ENCODE data around the gene FBXL13. TPM values are rescaled to one million over a fixed set of nuclear protein-coding genes. Genes with fewer than 3 reads are reported as not detected.
"Not testable (repeated sequence)": the region's sequence is repeated elsewhere in the genome, so short reads cannot be mapped to it uniquely, and the experiment has no call there.

Gene FBXL13
- total RNA-seq, 2 donors from 2014 or later, result 1.6 to 1.7 TPM

DNA sequence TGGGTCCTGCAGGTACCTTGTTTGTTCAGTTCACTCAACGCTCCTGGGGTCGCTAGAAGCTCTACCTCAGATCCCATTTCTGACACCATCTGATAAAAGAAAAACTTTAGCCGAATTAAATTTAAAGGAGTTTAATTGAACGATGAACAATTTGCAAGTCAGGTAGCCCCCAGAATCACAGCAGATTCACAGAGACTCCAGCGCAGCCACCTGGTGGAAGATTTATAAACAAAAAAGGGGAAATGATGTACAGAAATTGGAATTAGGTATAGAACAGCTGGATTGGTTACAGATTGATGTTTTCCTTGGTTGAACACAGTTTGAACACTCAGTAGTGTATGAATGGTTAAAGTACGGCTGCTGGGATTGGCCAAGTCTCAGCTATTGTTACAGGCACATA, 23.1 kb downstream of the FBXL13 start:
- Histone ChIP-seq H3K27me3 (no peaks in the 10 kb centered on the region), H3K36me3 (no peaks in the 10 kb centered on the region), H3K27ac (no peak overlapping the region), H3K4me3 (no peak overlapping the region), H3K4me1 (no peaks in the 10 kb centered on the region), H3K9me3 (no peaks in the 10 kb centered on the region)
- TF ChIP-seq CTCF (IDR thresholded peaks at IDR 0.05), result no peak
- no peak for DNase-seq (ENCODE audit: low spot score)

DNA sequence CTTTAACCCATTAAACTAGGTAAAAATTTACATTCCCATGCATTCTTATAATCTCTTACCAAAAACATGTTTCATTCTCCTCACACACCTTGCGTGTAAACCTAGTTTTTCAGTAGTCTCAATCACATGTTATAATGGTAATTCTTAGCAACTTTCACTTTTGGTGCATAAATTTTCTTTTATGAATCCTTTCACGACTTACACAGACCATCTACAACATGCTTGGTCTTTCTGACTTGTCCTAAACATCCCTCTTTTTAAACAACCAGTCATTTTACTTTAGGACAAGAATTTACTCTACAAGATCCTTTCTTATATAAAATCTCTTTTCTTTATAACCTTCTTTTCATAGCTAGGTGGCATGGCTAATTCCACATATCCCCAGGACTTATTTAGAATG, 25.8 kb downstream of the FBXL13 start:
- Histone ChIP-seq H3K36me3 (no peaks in the 10 kb centered on the region), H3K4me3 (no peak overlapping the region), H3K27me3 (no peaks in the 10 kb centered on the region), H3K27ac (no peak overlapping the region), H3K4me1 (no peaks in the 10 kb centered on the region), H3K9me3 (peaks cover 0 to 3% of the 10 kb centered on the region in 2 donors)
- TF ChIP-seq CTCF (IDR thresholded peaks at IDR 0.05), result no peak
- DNase-seq (ENCODE audit: low spot score), result no peak

- not testable (repeated sequence) for H3K4me3 ChIP-seq; H3K4me1 ChIP-seq; DNase-seq (ENCODE audit: low spot score); H3K27ac ChIP-seq; H3K27me3 ChIP-seq; H3K36me3 ChIP-seq
- H3K9me3 ChIP-seq, result peaks cover 0 to 10% of the 10 kb centered on the region in 2 donors
Observed at GRCh38 chr7:103041815-103042214, 32.8 kb downstream of the FBXL13 start.

DNA sequence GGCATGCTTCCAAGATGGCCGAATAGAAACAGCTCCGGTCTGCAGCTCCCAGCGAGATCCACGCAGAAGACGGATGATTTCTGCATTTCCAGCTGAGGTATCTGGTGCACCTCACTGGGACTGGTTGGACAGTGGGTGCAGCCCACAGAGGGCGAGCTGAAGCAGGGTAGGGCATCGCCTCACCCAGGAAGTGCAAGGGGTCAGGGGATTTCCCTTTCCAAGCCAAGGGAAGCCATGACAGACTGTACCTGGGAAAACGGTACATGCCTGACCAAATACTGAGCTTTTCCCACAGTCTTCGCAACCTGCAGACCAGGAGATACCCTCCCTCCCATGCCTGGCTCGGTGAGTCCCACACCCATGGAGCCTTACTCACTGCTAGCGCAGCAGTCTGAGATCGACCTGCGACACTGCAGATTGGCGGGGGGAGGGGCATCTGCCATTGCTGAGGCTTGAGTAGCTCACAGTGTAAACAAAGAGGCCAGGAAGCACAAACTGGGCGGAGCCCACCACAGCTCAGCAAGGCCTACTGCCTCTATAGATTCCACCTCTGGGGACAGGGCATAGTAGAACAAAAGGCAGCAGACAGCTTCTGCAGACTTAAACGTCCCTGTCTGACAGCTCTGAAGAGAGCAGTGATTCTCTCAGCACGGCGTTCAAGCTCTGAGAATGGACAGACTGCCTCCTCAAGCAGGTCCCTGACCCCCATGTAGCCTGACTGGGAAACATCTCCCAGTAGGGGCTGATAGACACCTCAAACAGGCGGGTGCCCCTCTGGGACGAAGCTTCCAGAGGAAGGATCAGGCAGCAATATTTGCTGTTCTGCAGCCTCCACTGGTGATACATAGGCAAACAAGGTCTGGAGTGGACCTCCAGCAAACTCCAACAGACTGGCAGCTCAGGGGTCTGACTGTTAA, 36.5 kb downstream of the FBXL13 start:
- not testable (repeated sequence) for H3K9me3 ChIP-seq; H3K4me3 ChIP-seq; H3K4me1 ChIP-seq; H3K27me3 ChIP-seq; DNase-seq (ENCODE audit: low spot score); H3K27ac ChIP-seq; H3K36me3 ChIP-seq

GRCh38 chr7:103037476-103037822, 37.1 kb downstream of the FBXL13 start:
- no peak for TF ChIP-seq CTCF (IDR thresholded peaks at IDR 0.05)
- H3K4me1 ChIP-seq, result no peaks in the 10 kb centered on the region

DNA sequence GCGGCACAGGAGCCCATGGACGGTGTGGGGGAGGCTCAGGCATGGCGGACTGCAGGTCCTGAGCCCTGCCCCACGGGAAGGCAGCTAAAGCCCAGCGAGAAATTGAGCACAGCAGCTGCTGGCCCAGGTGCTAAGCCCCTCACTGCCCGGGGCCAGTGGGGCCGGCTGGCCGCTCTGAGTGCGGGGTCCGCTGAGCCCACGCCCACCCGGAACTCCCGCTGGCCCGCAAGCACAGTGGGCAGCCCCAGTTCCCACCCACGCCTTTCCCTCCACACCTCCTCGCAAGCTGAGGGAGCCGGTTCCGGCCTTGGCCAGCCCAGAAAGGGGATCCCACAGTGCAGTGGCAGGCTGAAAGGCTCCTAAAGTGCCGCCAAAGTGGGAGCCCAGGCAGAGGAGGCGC, 40.3 kb downstream of the FBXL13 start:
- not testable (repeated sequence) for H3K27me3 ChIP-seq; H3K4me3 ChIP-seq; H3K27ac ChIP-seq; H3K4me1 ChIP-seq; H3K36me3 ChIP-seq; H3K9me3 ChIP-seq; DNase-seq (ENCODE audit: low spot score)

More at GRCh38 chr7:103037476-103037822, 37.1 kb downstream of the FBXL13 start:
- Histone ChIP-seq H3K36me3 (no peaks in the 10 kb centered on the region), H3K4me3 (no peak overlapping the region), H3K9me3 (no peaks in the 10 kb centered on the region), H3K27me3 (no peaks in the 10 kb centered on the region), H3K27ac (no peak overlapping the region)
- DNase-seq (ENCODE audit: low spot score), result no peak

DNA sequence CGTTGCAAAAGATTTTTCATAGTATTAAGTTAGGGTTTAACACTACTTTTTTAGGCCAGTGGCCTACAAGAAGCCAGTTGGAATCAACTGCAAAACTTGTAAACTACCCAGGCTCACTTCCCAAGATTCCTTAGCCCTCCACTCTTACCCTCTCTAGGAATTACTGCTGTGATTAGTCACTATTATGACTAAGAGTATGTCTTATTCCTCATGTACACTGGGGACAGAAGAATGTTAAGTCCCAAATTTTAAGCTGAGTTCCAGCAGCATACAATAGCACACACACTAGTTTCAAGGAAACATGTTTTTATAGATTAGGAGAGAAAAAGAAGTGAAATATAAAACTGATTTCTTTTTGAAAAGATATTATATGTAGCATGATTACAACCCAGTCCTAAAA, 42.8 kb downstream of the FBXL13 start:
- Histone ChIP-seq H3K4me1 (no peaks in the 10 kb centered on the region), H3K27me3 (no peaks in the 10 kb centered on the region), H3K27ac (no peak overlapping the region), H3K9me3 (no peaks in the 10 kb centered on the region), H3K36me3 (no peaks in the 10 kb centered on the region), H3K4me3 (no peak overlapping the region)
- DNase-seq (ENCODE audit: low spot score), result no peak
- TF ChIP-seq CTCF (IDR thresholded peaks at IDR 0.05), result no peak

All from right atrium auricular region (tissue), 2 donors.